Epithelial cell of esophagus (primary cell): ENCODE results near the gene SERPING1.

Experiments used
- DNase-seq: peaks from one replicate; pipeline ENCODE4 v3.0.0; 2010; ENCODE audit warnings: low read depth
- H3K4me3 ChIP-seq: 2 replicates; pipeline ENCODE4 v1.5.1; 2011; ENCODE audit warnings: mild to moderate bottlenecking, low read length, control low read depth
- CTCF ChIP-seq: IDR thresholded peaks from 2 replicates; pipeline ENCODE4 v1.5.1; 2011; ENCODE audit warnings: low read depth, mild to moderate bottlenecking, low read length, control low read depth, inconsistent platforms; ENCODE audit not compliant: insufficient read depth; ENCODE audit errors: missing control alignments

SERPING1 gene

DNA sequence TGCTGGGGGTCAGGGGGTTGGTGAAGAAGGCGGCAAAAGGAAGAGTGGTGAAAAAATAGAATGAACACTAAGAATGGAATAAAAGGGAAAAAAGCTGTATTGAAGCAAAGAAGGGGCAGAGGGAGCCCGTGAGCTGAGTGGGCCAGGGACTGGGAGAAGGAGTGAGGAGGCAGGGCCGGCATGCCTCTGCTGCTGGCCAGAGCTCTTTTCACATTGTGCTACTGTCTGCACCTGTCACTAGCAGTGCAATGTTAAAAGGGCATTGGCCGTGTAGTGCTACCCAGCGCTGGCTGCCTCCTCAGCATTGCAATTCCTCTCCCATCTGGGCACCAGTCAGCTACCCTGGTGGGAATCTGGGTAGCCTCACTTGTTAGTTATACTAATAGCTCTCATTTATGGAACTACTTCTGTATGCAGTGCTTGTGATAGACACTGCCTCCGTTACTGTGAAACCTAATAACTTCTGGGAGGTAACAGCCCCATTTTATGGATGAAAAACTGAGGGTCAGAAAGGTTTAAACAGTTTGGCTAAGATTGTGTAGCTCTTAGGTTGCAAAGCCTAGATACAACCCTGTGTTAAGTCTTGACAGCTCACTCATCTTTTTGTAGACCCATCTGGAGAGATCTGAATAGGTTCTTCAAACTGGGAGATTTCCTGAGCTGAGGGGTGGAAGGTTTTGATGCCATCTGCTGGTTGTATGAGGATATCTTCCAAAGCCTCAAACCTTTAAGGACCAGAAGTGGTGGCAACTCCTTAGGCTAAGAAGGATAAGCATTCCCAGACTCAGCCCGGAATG lies 43.7 kb downstream of the SERPING1 start:
- peak; percentile 74 for TF ChIP-seq CTCF
- DNase-seq = peak; percentile 72
- H3K4me3 ChIP-seq = no peak overlapping the region

DNA sequence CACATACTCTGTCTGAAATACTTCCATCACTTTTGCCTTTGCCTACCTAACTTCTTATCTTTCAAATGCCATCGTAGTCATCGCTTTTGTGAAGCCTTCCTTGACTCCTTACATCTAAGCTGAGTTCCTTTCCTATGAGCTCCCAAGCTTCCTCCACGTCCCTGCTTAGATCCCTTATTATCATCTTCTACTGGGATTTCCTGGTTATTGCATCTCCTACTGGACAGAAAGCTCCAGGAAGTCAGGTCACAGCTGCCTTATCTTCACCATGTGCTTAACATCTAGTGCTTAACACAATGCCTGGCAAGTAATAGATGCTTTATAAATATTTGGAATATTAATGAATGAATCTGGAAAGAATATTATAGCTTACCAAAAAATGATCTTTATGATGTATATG lies 46.3 kb downstream of the SERPING1 start:
- no peak for TF ChIP-seq CTCF
- DNase-seq = no peak
- no peak overlapping the region for H3K4me3 ChIP-seq

DNA sequence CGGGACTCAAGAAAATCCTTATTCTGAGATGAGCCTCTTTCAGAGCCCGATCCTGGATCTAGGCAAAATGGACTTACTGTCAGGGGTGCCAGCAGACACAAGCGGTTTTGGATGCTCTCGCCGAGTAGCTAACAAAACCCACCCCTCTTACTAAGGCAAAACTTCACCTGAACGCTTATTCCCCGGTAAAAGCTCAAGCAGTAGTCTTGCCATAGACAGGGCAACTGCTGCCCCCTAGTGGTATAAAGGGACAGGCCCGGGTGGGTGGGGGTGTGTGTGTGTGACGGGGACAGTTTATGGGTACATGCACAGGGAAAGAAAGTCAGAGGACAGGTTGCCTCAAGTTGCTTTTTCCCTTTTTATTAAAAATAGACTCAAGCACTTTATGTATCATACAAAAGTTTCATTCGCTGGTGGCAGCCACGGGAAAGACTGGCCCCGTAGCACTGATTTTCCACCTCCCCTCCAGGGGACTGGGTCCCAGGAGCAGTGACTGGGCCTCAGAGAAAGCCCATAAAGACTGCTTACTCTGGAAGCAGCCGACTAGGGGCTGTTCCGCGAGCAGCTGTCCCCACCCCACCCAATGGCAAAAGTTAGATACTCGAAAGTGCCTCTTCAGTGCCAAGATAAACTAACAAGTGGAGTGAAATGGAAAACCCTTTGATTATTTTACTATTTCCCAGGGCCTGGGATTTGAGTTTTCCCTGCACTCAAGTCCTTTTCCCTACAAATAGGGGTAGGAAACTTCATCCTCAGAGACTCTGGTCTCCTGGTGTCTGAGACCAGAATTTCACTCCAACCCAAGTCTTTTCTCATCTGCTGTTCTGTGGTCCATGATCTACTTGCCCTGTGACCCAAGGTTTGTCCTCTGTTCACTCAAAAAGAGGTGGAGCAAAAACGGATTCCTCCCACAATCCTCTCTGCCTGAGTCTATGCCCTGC lies 47.5 kb downstream of the SERPING1 start:
- no peak overlapping the region for H3K4me3 ChIP-seq
- TF ChIP-seq CTCF = peak; percentile 88
- DNase-seq = peak; percentile 79

- TF ChIP-seq CTCF = no peak
- DNase-seq = no peak
- no peak overlapping the region for H3K4me3 ChIP-seq
These were observed 48.2 kb downstream of the SERPING1 start for GRCh38 chr11:57645689-57646085.

DNA sequence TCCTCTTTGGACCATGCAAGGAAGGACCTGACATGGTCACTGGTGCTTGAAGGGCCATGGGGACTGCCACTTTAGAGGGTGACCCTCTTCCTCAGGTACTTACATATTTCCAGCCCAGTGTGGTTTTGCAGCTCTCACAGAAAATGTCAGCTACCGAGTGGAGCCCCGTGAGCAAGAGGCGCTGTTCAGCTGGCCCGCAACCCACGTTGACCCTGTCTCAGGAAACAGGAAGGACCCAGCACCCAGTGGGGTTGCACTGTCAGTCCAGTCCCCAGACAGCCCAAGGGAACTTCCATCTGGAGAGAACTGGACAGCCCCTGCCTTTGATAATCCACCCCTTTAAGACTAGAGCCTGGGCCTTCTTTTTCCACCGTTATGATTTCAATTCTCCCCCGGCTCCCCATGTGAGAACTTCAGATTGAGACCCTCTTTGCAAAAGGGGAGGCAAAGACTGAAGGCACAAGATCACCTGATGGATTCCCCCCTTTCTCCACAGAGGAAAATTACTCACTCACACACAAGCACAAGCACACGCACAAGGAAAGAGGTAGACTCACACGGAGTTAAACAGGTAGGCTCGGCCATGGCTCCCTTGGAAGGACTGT lies 48.8 kb downstream of the SERPING1 start:
- no peak for DNase-seq
- H3K4me3 ChIP-seq = peak overlapping the region; percentile 31
- TF ChIP-seq CTCF = no peak

GRCh38 chr11:57646799-57647303 lies 49.4 kb downstream of the SERPING1 start:
- peak; percentile 69 for DNase-seq
- peak overlapping the region; percentile 31 for H3K4me3 ChIP-seq
- TF ChIP-seq CTCF = no peak
